ENCODE data around the gene SPDYC. TPM values are rescaled to one million over a fixed set of nuclear protein-coding genes. Genes with fewer than 3 reads are reported as not detected.

Gene SPDYC
- total and polyA plus RNA-seq, 2 of the 13 experiments (the other 11 are each of a cell fraction or from before 2014, with no cell fraction given), result 0.15 to 0.33 TPM

- TF ChIP-seq SNAPC4 (CRISPR knock-in tag; IDR thresholded peaks at IDR 0.05), result no peak
- peak; percentile 43 for TF ChIP-seq TEAD3 (CRISPR knock-in tag; optimal IDR thresholded peaks at IDR 0.05; ENCODE audit: borderline replicate concordance)
- peak; percentile 49; the same call in 1 of the 2 replicates for TF ChIP-seq DMAP1 (CRISPR knock-in tag; IDR thresholded peaks at IDR 0.05)
- peak; percentile 34 for TF ChIP-seq ZNF746 (CRISPR knock-in tag; IDR thresholded peaks at IDR 0.05)
- no peak for TF ChIP-seq MAFG (CRISPR knock-in tag; IDR thresholded peaks at IDR 0.05)
- TF ChIP-seq RBM22 (optimal IDR thresholded peaks at IDR 0.05; ENCODE audit: low read length), result peak; percentile 97
- no peak for TF ChIP-seq ZNF296 (CRISPR knock-in tag; conservative IDR thresholded peaks at IDR 0.05)
- no peak for TF ChIP-seq TCF12 (IDR thresholded peaks at IDR 0.05)
- no peak for TF ChIP-seq TCF12 (CRISPR knock-in tag; IDR thresholded peaks at IDR 0.05)
- no peak for TF ChIP-seq GTF3A (CRISPR knock-in tag; conservative IDR thresholded peaks at IDR 0.05)
- no peak for TF ChIP-seq ZBTB14 (CRISPR knock-in tag; IDR thresholded peaks at IDR 0.05)
- no peak for TF ChIP-seq ZFP36 (IDR thresholded peaks at IDR 0.05; ENCODE audit: borderline replicate concordance, low read depth, low read length, partially characterized antibody)
- peak; percentile 48; the same call in 1 of the 2 replicates for TF ChIP-seq MAX (IDR thresholded peaks at IDR 0.05)
- peak; percentile 95 for TF ChIP-seq RFXAP (CRISPR knock-in tag; IDR thresholded peaks at IDR 0.05; ENCODE audit: borderline replicate concordance)
- no peak for TF ChIP-seq ATAD3A (CRISPR knock-in tag; IDR thresholded peaks at IDR 0.05)
- TF ChIP-seq ZSCAN20 (CRISPR knock-in tag; IDR thresholded peaks at IDR 0.05; ENCODE audit: borderline replicate concordance), result no peak
- no peak for TF ChIP-seq CEBPB (IDR thresholded peaks at IDR 0.05; ENCODE audit: borderline replicate concordance, low read depth, low read length)
- peak; percentile 15; the same call in 1 of the 2 replicates for TF ChIP-seq HCFC1 (IDR thresholded peaks at IDR 0.05; ENCODE audit: low read depth, low read length)
- TF ChIP-seq FOSL2 (CRISPR knock-in tag; IDR thresholded peaks at IDR 0.05), result no peak
- no peak for TF ChIP-seq TCF7L2 (IDR thresholded peaks at IDR 0.05; ENCODE audit: low read depth, low read length)
- TF ChIP-seq U2AF2 (IDR thresholded peaks at IDR 0.05; ENCODE audit: low read depth, low read length), result peak; percentile 68; the same call in 1 of the 2 replicates
These were observed 34.9 kb upstream of the SPDYC start (continued) for GRCh38 chr11:65134952-65135632.

All from HepG2 (cell line).